ENCODE measurements around the gene ETS1.

ETS1 gene

DNA sequence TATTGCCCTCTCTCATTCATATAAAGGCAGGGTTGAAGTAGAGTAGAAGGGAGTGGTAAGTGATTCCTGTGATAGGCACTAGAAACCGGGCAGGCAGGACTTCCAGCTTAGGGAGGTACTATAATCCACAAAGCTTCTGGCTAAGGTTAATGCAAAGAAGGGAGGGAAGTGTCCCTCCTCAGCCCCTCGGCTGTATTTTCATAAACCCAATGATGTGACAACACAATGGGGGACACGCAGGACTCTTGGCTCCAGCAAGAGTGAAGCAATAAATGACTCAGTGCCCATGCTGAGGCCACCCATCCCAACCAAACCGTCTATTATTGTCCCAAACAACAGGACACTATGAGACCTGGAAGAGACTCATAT, 90.7 kb downstream of the ETS1 start:
- WGBS = 81% methylated on average over 4 of the region's 4 CpGs
- peaks cover 22% of the 10 kb centered on the region; the same call in 1 of the 2 replicates for H3K4me1 ChIP-seq (ENCODE audit: insufficient read depth, low read length)
- no peak overlapping the region for H3K9ac ChIP-seq (ENCODE audit: low read depth, low read length)
- no peaks in the 10 kb centered on the region for H3K27me3 ChIP-seq (ENCODE audit: insufficient read depth, low read length)
- H3K36me3 ChIP-seq (ENCODE audit: insufficient read depth, low read length) = no peaks in the 10 kb centered on the region
- peaks cover 4% of the 10 kb centered on the region for H3K9me3 ChIP-seq (ENCODE audit: insufficient read depth, low read depth, low read length)
- H3K27ac ChIP-seq (ENCODE audit: low read depth, low read length) = no peak overlapping the region; the same call in 1 of the 2 replicates
- no peak overlapping the region for H3K4me3 ChIP-seq (ENCODE audit: low read length)

DNA sequence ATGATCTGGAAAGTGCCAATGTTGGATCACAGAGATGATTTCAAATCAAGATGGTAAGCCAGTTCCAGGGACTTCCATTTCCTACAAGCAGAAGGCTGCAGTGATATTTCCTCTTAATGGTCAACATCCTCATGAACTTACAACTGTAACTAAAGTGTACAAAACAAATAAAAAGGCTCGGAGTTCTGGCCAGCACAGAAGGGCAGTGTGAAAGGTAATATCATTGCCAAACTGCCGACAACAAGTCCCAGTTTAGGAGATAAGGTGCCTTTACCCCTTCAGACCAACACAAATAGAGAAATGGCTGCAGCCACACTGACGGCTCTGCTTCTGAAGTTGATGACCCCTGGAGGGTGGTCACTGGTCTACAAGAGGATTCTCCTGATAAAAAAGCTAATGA, 91.1 kb downstream of the ETS1 start:
- no peaks in the 10 kb centered on the region for H3K27me3 ChIP-seq (ENCODE audit: insufficient read depth, low read length)
- no peak overlapping the region for H3K9ac ChIP-seq (ENCODE audit: low read depth, low read length)
- no peak overlapping the region for H3K4me3 ChIP-seq (ENCODE audit: low read length)
- H3K36me3 ChIP-seq (ENCODE audit: insufficient read depth, low read length) = no peaks in the 10 kb centered on the region
- no peak overlapping the region for H3K27ac ChIP-seq (ENCODE audit: low read depth, low read length)
- 90% methylated on average over 3 of the region's 3 CpGs for WGBS
- no peaks in the 10 kb centered on the region for H3K9me3 ChIP-seq (ENCODE audit: insufficient read depth, low read depth, low read length)
- peaks cover 22% of the 10 kb centered on the region; the same call in 1 of the 2 replicates for H3K4me1 ChIP-seq (ENCODE audit: insufficient read depth, low read length)

DNA sequence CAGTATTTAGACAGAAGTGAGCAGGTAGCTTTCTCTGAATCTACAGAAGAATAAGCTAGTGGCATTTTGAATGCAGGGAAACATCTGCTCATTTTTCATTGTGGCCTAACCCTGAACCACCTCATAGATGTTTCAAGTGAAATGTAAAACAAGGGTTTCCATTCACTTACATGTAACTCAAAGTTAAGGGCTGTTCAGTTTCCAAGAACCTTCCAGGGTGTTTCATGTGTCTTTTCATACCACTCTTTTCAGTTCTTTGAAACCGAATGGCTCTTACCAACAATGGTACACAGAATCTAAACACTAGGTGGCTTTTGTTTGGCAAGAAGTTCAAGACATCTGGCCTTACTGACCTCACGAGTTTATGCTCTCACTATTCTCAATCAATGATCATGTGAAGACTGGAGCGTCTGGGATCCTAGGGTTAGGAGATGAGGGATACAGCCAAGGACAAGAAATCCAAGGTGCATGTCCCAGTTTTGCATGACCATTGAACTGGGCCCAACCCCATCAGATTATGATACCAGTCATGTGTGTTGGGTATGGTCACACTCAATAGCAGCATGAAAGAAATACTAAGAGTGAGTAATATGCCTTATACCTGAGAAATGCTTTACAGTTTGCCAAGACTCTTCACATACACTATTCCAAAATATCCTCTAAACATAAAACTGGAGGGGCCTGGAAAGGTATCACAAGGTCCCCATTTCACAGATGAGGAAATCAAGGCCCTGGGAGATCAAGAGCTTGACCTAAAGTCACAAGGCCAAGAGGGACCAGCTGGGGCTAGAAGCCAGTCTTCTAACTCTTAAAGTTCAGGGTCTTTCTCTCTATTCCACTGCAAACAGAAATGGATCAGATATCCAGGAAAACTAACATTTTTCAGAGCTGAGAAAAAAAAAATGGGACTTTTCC, 92.7 kb downstream of the ETS1 start:
- H3K27ac ChIP-seq (ENCODE audit: low read depth, low read length) = no peak overlapping the region
- no peaks in the 10 kb centered on the region for H3K9me3 ChIP-seq (ENCODE audit: insufficient read depth, low read depth, low read length)
- no peak overlapping the region for H3K9ac ChIP-seq (ENCODE audit: low read depth, low read length)
- no peaks in the 10 kb centered on the region for H3K27me3 ChIP-seq (ENCODE audit: insufficient read depth, low read length)
- H3K4me3 ChIP-seq (ENCODE audit: low read length) = no peak overlapping the region
- H3K4me1 ChIP-seq (ENCODE audit: insufficient read depth, low read length) = peaks cover 16% of the 10 kb centered on the region; the same call in 1 of the 2 replicates
- WGBS = 96% methylated on average over 3 of the region's 3 CpGs
- H3K36me3 ChIP-seq (ENCODE audit: insufficient read depth, low read length) = peaks cover 5% of the 10 kb centered on the region

DNA sequence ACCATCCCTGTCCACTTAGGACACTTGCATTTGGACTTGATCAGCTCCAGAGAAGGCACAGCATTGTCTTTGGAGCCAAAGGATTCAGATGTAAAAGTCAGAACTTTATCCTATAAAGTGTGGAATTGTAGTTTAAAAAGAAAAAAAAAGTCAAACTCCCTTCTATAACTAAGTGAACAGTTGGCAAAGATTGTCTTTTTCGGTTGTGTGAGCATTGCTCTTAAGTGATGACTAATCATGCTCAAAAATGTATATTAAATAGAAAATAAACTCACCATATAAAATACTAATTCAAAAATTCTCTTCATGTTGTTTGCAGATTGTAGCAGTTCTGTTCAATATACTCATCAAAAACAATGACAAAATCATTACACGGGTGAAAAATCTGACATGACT, 93.8 kb downstream of the ETS1 start:
- no peak overlapping the region for H3K27ac ChIP-seq (ENCODE audit: low read depth, low read length)
- H3K4me1 ChIP-seq (ENCODE audit: insufficient read depth, low read length) = peaks cover 16% of the 10 kb centered on the region; the same call in 1 of the 2 replicates
- H3K9me3 ChIP-seq (ENCODE audit: insufficient read depth, low read depth, low read length) = no peaks in the 10 kb centered on the region
- peaks cover 8% of the 10 kb centered on the region for H3K36me3 ChIP-seq (ENCODE audit: insufficient read depth, low read length)
- H3K4me3 ChIP-seq (ENCODE audit: low read length) = no peak overlapping the region
- H3K9ac ChIP-seq (ENCODE audit: low read depth, low read length) = no peak overlapping the region
- H3K27me3 ChIP-seq (ENCODE audit: insufficient read depth, low read length) = no peaks in the 10 kb centered on the region
- WGBS = 100% methylated on average over 1 of the region's 2 CpGs

DNA sequence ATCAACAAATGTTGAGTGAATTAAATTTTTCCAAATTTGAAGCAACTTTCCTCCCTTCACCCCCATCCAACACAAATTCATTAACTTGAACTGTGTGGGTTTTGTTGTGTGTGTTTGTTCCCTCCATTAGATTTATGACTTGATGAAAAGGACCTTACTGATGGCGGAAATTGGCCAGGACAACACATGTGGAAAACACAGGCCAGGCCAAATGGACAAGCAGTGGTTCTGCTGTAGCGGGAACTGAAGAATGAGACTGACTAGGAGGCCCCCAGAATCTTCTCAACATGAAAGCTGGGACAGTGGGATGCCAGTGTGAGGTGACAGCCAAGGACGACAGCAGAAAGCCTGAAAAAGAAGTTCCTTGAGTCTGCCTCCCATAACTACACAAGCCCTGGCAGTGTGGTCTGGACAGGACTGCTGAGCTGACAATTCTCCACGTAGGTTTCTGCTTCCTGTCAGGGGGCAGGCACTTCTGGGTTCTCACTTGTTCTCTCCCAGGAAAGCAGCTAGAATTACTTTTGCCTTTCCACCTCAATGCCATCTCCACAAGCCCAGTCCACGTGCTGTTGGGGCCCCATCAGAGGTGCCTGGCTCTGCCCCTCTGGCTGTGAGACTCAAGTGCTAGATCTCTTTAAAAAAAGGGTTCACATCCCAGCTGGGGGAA, 94.3 kb downstream of the ETS1 start:
- Histone ChIP-seq H3K36me3 (ENCODE audit: insufficient read depth, low read length) (peaks cover 8% of the 10 kb centered on the region), H3K9ac (ENCODE audit: low read depth, low read length) (no peak overlapping the region), H3K4me3 (ENCODE audit: low read length) (no peak overlapping the region), H3K4me1 (ENCODE audit: insufficient read depth, low read length) (peaks cover 16% of the 10 kb centered on the region; the same call in 1 of the 2 replicates), H3K9me3 (ENCODE audit: insufficient read depth, low read depth, low read length) (no peaks in the 10 kb centered on the region), H3K27ac (ENCODE audit: low read depth, low read length) (no peak overlapping the region), H3K27me3 (ENCODE audit: insufficient read depth, low read length) (no peaks in the 10 kb centered on the region)
- 88% methylated on average over 5 of the region's 5 CpGs for WGBS

DNA sequence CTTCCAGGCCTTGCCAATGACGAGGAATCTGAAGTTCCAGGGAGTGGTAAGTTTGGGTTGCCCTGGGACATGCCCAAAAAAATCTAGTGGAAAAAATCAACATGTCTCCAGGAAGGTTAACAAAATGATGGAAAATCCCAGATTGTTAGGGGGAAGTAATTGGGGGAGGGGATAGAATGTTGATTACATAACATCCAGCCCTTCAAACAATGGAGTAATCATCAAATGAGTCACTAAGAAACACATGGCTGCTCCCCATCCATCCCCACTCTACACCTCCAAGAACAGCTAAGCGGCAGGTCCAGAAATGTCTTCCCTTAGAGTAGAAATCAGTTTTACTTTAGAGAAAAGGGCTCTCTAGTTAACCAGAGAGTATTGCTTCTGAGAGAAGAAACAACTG, 94.9 kb downstream of the ETS1 start:
- Histone ChIP-seq H3K27me3 (ENCODE audit: insufficient read depth, low read length) (no peaks in the 10 kb centered on the region), H3K4me3 (ENCODE audit: low read length) (no peak overlapping the region), H3K9me3 (ENCODE audit: insufficient read depth, low read depth, low read length) (no peaks in the 10 kb centered on the region), H3K4me1 (ENCODE audit: insufficient read depth, low read length) (peaks cover 13% of the 10 kb centered on the region; the same call in 1 of the 2 replicates), H3K27ac (ENCODE audit: low read depth, low read length) (no peak overlapping the region), H3K36me3 (ENCODE audit: insufficient read depth, low read length) (peaks cover 8% of the 10 kb centered on the region), H3K9ac (ENCODE audit: low read depth, low read length) (no peak overlapping the region)
- 92% methylated on average over 2 of the region's 2 CpGs for WGBS

DNA sequence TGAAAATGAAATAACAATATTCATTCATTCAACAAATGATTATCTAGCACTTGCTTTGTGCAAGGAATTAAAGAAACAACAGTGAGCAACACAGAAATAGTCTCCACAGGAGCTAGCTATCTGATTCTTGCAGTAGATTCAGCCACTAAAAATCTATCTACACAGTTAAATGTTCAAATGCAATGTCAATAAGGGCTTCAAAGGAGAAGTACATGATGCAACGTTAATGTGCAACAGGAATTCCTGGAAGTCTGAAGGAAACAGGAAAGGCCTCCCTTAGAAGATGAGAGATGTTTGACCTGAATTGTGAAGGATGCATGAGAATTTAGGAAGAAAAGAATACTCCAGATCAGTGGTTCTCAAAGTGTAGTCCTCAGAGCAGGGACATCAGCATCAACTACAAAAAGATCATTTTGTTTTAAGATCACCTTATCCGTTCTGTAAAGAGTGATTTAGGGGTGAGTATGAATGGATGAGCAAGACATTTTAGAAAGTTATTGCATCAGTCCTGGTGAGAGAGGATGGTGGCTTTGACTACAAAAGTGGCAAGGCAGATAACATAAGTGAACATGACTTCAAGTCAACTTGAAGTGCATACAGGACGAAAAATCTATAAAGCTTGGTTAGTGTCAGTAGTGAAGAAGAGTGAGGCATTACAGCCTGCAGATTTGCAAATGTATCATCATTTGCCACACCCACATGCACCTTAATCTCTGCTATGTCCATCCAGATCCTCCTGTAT, 96.0 kb downstream of the ETS1 start:
- H3K4me3 ChIP-seq (ENCODE audit: low read length) = no peak overlapping the region
- H3K27me3 ChIP-seq (ENCODE audit: insufficient read depth, low read length) = no peaks in the 10 kb centered on the region
- peaks cover 2% of the 10 kb centered on the region; the same call in 1 of the 2 replicates for H3K4me1 ChIP-seq (ENCODE audit: insufficient read depth, low read length)
- peaks cover 8% of the 10 kb centered on the region for H3K36me3 ChIP-seq (ENCODE audit: insufficient read depth, low read length)
- WGBS = 91% methylated on average over 3 of the region's 3 CpGs
- H3K9me3 ChIP-seq (ENCODE audit: insufficient read depth, low read depth, low read length) = no peaks in the 10 kb centered on the region
- no peak overlapping the region for H3K9ac ChIP-seq (ENCODE audit: low read depth, low read length)
- H3K27ac ChIP-seq (ENCODE audit: low read depth, low read length) = no peak overlapping the region

DNA sequence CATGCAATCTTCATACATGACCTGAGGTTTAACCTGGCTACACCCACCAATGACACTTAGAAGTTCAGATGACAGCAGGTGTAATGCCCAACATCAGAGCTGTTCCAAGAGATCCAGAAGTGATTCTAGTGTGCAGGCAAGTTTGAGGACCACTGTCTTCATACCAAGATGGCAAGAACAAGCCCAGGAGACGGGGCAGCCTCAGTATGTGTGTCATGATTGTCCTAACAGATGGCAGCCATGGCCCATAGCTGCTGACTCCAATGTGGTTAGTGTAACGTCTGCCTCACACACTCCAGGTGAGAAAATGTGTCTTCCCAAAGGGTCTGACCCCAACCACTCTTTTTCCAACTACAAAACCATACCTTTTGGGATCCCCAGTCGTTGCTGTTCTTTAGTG, 97.3 kb downstream of the ETS1 start:
- Histone ChIP-seq H3K36me3 (ENCODE audit: insufficient read depth, low read length) (peaks cover 17% of the 10 kb centered on the region), H3K4me1 (ENCODE audit: insufficient read depth, low read length) (no peaks in the 10 kb centered on the region), H3K9me3 (ENCODE audit: insufficient read depth, low read depth, low read length) (no peaks in the 10 kb centered on the region), H3K27me3 (ENCODE audit: insufficient read depth, low read length) (no peaks in the 10 kb centered on the region), H3K27ac (ENCODE audit: low read depth, low read length) (no peak overlapping the region), H3K9ac (ENCODE audit: low read depth, low read length) (no peak overlapping the region), H3K4me3 (ENCODE audit: low read length) (no peak overlapping the region)
- 75% methylated on average over 3 of the region's 3 CpGs for WGBS

DNA sequence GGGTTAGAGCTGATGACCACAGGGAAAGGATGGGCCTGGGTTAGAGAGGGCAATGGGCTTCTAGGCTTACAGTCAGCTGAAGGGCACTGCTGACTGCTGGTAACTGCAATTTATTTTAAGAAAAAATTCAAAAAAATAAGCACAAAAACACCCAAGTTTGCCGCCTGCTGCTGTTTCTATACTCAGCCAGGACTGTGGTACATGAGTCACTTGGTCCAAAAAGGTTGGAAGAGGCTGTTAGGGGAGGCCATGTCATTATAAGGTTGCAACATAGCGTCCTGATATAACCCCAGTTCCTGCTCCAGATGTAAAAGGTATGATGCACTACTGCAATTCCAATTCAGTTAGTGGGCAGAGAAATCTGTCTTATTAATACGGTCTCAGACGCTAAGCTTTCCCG, 98.9 kb downstream of the ETS1 start:
- Histone ChIP-seq H3K36me3 (ENCODE audit: insufficient read depth, low read length) (peaks cover 28% of the 10 kb centered on the region), H3K4me1 (ENCODE audit: insufficient read depth, low read length) (no peaks in the 10 kb centered on the region), H3K9ac (ENCODE audit: low read depth, low read length) (no peak overlapping the region), H3K9me3 (ENCODE audit: insufficient read depth, low read depth, low read length) (no peaks in the 10 kb centered on the region), H3K27ac (ENCODE audit: low read depth, low read length) (no peak overlapping the region), H3K27me3 (ENCODE audit: insufficient read depth, low read length) (no peaks in the 10 kb centered on the region), H3K4me3 (ENCODE audit: low read length) (no peak overlapping the region)
- 96% methylated on average over 5 of the region's 5 CpGs for WGBS

DNA sequence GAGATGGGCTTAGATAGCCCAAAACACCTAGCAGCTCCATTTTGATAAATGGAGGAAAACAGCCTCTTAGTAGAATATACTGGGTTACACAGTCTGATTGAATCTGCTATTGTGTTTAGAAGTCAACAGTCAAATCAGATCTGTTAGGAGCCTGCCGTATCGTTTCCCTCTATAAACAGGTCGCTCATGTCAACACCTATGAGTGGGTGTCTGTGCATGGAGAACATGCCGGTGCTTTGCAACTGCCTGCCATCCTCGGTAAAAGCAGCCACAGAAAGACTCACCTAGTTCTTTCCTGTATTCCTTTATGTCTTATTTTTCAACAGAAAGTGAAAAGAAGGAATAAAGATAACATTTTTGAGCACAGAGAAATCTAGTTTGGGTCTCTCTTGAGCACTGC, 99.4 kb downstream of the ETS1 start:
- Histone ChIP-seq H3K9me3 (ENCODE audit: insufficient read depth, low read depth, low read length) (no peaks in the 10 kb centered on the region), H3K36me3 (ENCODE audit: insufficient read depth, low read length) (peaks cover 28% of the 10 kb centered on the region), H3K9ac (ENCODE audit: low read depth, low read length) (no peak overlapping the region), H3K27me3 (ENCODE audit: insufficient read depth, low read length) (no peaks in the 10 kb centered on the region), H3K4me1 (ENCODE audit: insufficient read depth, low read length) (no peaks in the 10 kb centered on the region), H3K27ac (ENCODE audit: low read depth, low read length) (no peak overlapping the region), H3K4me3 (ENCODE audit: low read length) (no peak overlapping the region)
- WGBS = 97% methylated on average over 5 of the region's 5 CpGs

DNA sequence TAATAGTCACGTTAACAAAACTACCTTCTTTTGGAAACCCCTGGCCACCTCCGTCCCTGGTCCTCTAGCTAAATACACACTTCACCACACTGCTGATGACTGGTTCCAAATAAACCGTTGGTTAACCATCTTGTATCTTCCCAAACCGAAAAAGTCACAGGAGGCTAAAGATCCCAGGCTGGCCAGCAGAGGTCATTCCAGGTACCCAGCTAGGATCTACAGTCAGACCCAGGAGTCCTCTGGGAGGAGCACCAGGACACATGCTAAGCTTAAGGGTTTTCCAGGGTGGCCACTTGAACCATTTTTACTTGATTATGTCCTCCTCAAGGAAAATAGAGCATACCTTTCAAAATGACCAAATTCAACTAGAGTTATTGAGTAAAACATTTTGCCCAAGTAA, 103.2 kb downstream of the ETS1 start:
- WGBS = 91% methylated on average over 4 of the region's 4 CpGs
- Histone ChIP-seq H3K9ac (ENCODE audit: low read depth, low read length) (no peak overlapping the region), H3K4me3 (ENCODE audit: low read length) (no peak overlapping the region), H3K27me3 (ENCODE audit: insufficient read depth, low read length) (no peaks in the 10 kb centered on the region), H3K27ac (ENCODE audit: low read depth, low read length) (no peak overlapping the region), H3K9me3 (ENCODE audit: insufficient read depth, low read depth, low read length) (no peaks in the 10 kb centered on the region), H3K4me1 (ENCODE audit: insufficient read depth, low read length) (no peaks in the 10 kb centered on the region), H3K36me3 (ENCODE audit: insufficient read depth, low read length) (peaks cover 37% of the 10 kb centered on the region)
